ENCODE data around the gene SBK3.
"Not testable (repeated sequence)": the region's sequence is repeated elsewhere in the genome, so short reads cannot be mapped to it uniquely, and the experiment has no call there.

The SBK3 gene

DNA sequence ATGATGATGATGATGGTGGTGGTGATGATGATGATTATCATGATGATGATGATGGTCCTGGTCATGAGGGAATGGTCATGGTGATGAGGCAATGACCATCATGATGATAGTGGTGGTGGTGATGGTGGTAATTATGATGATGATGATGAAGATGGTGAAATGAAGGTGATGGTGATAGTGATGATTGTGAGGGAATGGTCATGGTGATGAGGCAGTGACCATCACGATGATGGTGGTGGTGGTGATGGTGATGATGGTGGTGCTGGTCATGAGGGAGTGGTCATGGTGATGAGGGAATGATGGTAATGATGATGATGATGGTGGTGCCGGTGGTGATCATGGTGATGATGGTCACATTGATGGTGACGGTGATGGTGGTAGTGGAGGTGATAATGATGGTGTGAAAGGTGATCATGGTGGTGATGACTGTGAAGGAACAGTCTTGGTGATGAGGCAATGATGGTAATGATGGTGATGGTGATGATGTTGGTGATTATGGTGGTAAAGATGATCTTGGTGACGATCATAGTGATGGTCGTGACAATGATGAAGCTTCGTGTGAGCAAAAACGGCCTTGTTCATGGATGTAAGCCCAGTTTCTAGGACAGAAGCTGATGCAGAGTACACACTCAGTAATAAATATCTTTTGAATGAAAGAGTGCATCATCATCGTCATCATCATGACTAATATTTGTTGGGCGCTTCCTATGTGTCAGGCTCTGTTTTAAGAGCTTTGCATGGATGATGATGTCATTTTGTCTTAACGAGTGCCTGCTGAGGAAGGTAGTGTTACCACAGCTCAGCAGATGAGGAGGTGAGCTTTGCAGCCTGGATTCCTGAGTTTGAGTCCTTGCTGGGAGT lies 25.7 kb downstream of the SBK3 start:
- no peak for DNase-seq (ENCODE audit: low read depth in 2 of 2)

GRCh38 chr19:55516878-55517620 lies 28.3 kb downstream of the SBK3 start:
- peak; percentile 83 to 86 for DNase-seq (ENCODE audit: low read depth in 2 of 2)

DNA sequence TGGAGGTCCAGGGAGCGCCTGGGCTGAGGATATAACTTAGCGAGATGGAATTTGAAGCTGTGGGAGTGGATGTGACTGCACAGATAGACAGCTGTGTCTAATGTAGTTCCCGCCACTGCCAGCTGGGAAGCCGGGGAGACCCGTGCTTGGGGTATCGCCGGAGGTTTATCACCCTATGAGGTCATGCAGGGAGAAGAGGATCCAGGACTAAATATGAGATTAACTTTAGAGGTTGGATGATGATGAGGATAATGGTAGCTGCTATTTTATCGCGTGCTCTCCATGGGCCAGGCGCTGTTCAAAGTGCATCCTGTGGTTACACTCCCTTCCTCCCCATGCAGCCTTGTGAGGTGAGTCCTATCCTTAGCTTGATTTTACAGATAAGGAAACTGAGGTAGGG lies 37.2 kb downstream of the SBK3 start:
- no peak for DNase-seq (ENCODE audit: low read depth in 2 of 2)

DNA sequence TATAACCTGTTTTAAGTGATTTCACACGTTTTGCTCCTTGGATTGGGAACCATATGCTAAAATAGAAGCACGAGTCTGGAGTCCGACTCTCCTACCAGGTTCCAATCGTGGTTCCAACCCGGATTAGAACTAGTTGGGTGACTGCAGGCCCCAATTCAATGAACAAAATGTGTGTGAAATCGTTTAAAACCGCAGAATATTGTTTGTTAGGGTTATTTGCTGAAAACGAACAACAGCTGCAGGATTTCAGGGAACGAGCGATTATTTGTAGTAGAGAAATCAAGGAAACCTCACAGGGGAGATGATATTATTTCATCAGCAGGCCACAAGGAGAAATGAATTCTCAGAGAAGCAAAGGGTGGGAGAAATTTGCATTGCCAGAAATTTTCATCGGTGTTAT lies 40.4 kb downstream of the SBK3 start:
- no peak for DNase-seq (ENCODE audit: low read depth in 2 of 2)

GRCh38 chr19:55504252-55504603 lies 41.1 kb downstream of the SBK3 start:
- DNase-seq (ENCODE audit: low read depth in 2 of 2): no peak

GRCh38 chr19:55503502-55504251 lies 41.7 kb downstream of the SBK3 start:
- DNase-seq (ENCODE audit: low read depth in 2 of 2): peak; percentile 83 to 94

GRCh38 chr19:55503157-55503501 lies 42.2 kb downstream of the SBK3 start:
- DNase-seq (ENCODE audit: low read depth in 2 of 2): no peak

DNA sequence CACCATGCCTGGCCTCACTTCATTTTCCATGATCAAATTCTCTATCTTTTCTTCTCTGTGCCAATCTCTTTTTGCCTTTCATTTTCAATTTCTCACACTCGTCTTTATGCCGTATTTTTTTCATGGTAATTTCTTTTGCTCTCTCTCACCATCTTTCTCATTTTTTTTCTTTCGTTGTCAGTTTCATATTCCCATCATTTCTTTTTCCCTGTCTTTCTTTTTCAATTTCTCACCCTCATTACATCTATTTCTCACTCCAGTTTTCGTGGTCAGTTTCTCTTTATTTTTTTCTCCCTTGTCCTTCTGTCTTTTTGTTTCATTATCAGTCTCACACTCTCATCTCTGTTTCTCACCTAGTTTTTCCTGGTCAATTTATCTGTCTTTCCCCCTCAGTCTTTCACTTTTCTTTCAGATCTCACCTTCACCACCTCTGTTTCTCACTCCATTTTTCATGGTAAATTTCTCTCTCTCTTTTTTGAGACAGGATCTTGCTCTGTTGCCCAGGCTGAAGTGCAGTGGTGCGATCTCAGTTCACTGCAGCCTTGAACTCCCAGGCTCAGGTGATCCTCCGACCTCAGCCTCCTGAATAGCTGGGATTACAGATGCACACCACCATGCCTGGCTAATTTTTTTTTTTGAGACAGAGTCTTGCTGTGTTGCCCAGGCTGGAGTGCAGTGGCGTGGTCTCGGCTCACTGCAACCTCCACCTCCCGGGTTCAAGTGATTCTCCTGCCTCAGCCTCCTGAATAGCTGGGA lies 43.0 kb downstream of the SBK3 start:
- no peak for DNase-seq (ENCODE audit: low read depth in 2 of 2)

DNA sequence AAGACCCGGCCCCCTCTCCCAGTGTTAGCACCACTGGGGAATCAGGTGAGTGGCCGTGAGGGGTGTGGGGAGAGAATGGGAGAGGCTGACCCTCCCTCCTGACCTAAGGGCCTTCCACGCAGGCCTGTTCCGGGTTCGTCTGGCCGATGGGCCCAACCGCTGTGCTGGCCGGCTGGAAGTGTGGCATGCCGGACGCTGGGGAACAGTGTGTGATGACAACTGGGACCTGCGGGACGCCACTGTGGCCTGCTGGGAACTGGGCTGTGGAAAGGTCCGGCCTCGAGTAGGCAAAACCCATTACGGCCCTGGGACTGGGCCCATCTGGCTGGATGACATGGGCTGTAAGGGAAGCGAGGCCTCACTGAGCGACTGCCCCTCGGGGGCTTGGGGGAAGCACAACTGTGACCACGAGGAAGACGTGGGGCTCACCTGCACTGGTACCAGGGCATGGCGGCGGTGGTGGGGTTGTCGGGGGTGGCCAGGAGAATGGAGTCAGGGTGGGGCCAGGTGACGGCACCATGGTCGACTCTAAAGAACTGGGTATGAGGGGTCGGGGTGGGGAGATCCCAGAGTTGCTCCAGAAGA lies 44.9 kb downstream of the SBK3 start:
- DNase-seq (ENCODE audit: low read depth in 2 of 2): no peak

GRCh38 chr19:55498246-55498840 lies 47.0 kb downstream of the SBK3 start:
- DNase-seq (ENCODE audit: low read depth in 2 of 2): no peak

- DNase-seq (ENCODE audit: low read depth in 2 of 2): no peak
Observed at GRCh38 chr19:55497763-55498162, 47.6 kb downstream of the SBK3 start.

DNA sequence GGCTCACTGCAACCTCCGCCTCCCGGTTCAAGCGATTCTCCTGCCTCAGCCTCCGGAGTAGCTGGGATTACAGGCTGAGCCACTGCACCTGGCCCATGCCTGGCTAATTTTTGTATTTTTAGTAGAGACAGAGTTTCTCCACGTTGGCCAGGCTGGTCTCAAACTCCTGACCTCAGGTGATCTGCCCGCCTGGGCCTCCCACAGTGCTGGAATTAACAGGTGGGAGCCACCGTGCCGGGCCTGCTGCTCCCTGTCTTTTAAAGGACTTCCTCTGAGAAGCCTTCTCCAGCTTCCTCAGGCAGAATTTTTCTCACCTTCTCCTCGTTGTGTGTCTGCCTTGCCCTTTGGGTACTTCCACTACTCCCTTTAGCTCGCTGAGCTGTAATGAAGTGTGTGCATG lies 48.5 kb downstream of the SBK3 start:
- DNase-seq (ENCODE audit: low read depth in 2 of 2): not testable (repeated sequence)

GRCh38 chr19:55495646-55496349 lies 49.5 kb downstream of the SBK3 start:
- DNase-seq (ENCODE audit: low read depth in 2 of 2): no peak

DNA sequence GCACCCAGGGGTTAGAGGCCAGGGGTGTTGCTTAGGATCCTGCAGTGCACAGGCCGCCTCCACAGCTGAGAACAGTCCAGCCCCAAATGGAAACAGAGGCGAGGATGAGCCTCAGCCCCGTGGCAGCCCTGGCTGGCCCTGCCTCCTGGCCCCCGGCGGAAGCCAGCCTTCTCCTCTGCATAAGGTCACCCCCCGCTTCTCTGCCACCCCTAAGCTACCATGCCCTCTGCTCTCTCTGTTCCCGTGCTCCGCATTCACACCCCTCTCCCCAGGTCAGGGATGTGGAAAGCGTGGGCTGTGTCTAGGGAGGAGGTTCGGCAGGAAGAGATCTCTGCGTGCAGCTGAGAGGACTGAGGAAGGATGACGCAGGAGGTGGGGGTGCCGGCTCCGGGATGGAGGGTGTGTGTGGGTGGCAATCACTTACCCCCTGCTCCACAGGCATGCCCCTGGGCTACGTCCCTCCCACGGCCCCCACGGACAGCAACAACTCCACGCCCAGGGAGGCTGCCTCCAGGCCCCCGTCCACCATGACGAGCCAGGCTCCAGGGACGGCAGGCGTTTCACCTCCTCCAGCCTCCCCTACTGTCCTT lies 51.1 kb downstream of the SBK3 start:
- DNase-seq (ENCODE audit: low read depth in 2 of 2): no peak

- DNase-seq (ENCODE audit: low read depth in 2 of 2): no peak
Observed at GRCh38 chr19:55493645-55494171, 51.6 kb downstream of the SBK3 start.

DNA sequence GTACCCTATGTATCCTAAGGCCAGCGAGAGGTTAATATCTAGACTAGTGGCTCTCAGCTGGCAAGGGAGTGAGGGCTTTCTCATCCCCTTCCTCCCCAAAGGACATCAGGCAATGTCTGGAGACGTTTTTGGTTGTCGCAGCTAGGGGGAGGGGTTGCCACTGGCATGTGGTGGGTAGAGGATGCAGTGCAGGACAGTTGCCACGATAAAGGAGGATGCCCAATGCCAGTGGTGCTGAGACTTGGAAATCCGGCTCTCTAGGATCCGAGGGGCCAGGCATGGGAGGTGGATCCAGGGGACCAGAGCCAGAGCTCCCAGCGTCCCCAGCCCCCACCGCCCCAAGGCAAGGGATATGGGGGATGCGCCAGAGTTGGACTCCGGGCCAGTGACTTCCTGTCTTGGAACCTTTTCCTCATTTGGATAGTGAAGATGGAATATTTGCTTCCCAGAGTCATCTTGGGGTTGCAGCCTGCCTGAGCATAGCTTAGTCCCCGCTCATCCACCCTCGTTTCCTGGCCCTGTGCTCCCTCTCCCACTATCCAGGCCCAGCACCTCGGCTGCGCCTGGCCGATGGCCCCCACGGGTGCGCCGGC lies 52.2 kb downstream of the SBK3 start:
- no peak for DNase-seq (ENCODE audit: low read depth in 2 of 2)

- DNase-seq (ENCODE audit: low read depth in 2 of 2): no peak
Observed at GRCh38 chr19:55492362-55492944, 52.9 kb downstream of the SBK3 start.

DNA sequence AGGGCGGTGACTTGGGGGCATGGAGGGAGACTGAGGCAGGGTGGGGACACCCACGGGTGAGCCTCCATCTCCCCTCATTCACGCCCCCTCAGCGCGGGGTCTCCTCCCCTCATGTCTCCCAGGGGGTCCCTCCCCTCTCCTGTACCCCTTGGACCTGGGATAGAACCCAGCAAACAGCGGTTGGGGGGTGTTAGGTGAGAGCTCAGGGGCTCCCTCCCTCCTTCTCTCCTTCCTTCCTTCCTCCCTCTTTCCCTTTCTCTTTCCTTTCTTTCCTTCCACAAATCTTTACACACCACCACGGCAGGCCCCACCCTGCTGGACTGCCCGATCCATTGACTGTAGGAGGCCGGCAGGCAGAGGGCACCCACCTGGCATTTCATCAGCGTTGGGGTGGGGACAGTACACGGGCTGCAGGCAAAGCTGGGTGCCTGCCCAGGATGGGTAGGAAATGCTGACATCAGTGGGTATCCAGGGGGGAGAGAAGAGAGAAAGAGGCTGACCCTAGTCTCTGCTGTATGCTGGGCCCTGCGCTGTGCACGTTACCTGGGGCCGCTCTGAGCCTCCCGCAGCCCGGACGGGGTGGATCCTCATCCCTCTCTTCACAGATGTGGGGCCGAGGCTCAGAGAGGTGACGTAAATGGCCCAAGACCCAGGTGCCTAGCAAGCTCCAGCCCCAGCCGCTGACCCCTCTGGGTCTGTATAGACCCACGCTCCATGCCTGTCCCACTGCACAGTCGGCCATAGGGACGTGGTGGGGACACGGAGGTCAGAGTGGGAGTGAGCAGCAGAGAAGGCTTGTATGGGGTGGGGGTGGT lies 53.6 kb downstream of the SBK3 start:
- DNase-seq (ENCODE audit: low read depth in 2 of 2): no peak

Measured in stimulated activated CD4-positive, alpha-beta T cell treated with anti-CD3 and anti-CD28 coated beads, Interleukin-1b, Interleukin-23, amount 100 ng/mL, for 1 hour (primary cell).